Activated CD4-positive, alpha-beta T cell treated with anti-CD3 and anti-CD28 coated beads, Interleukin-2, amount 50 U/mL, for 24 hours (primary cell): Measurements from ENCODE around the gene AQP12A.
"Not testable (repeated sequence)": the region's sequence is repeated elsewhere in the genome, so short reads cannot be mapped to it uniquely, and the experiment has no call there.

Experiments
- DNase-seq, 2 donors: peaks; one replicate each; pipeline ENCODE4 v3.0.0-alpha.2; 2020; ENCODE audit warnings: low read depth in 1 of 2, low spot score in 1 of 2

The AQP12A gene

GRCh38 chr2:240686460-240686859, 5.2 kb upstream of the AQP12A start:
- no peak for DNase-seq

- no peak for DNase-seq
Observed at GRCh38 chr2:240687045-240687740, 4.5 kb upstream of the AQP12A start.

GRCh38 chr2:240687741-240688552, 3.7 kb upstream of the AQP12A start:
- DNase-seq: no peak

- DNase-seq: no peak
Observed at GRCh38 chr2:240688553-240688919, 3.1 kb upstream of the AQP12A start.

GRCh38 chr2:240689975-240690374, 1.7 kb upstream of the AQP12A start:
- no peak for DNase-seq

- DNase-seq: not testable (repeated sequence)
Observed at GRCh38 chr2:240690421-240691074, 1.1 kb upstream of the AQP12A start.

GRCh38 chr2:240691075-240691427, 615 bp upstream of the AQP12A start:
- not testable (repeated sequence) for DNase-seq

- not testable (repeated sequence) for DNase-seq
Observed at GRCh38 chr2:240692583-240693561, 1.2 kb downstream of the AQP12A start.

GRCh38 chr2:240694304-240694703, 2.6 kb downstream of the AQP12A start:
- DNase-seq: not testable (repeated sequence)

GRCh38 chr2:240695593-240695992, 3.9 kb downstream of the AQP12A start:
- not testable (repeated sequence) for DNase-seq

- DNase-seq: not testable (repeated sequence)
Observed at GRCh38 chr2:240696469-240696868, 4.8 kb downstream of the AQP12A start.

- DNase-seq: not testable (repeated sequence)
Observed at GRCh38 chr2:240698852-240699561, 7.3 kb downstream of the AQP12A start.

GRCh38 chr2:240699835-240700234, 8.2 kb downstream of the AQP12A start:
- not testable (repeated sequence) for DNase-seq

GRCh38 chr2:240700616-240701015, 8.9 kb downstream of the AQP12A start:
- DNase-seq: not testable (repeated sequence)

GRCh38 chr2:240701091-240701735, 9.5 kb downstream of the AQP12A start:
- DNase-seq: no peak

GRCh38 chr2:240701736-240702639, 10.3 kb downstream of the AQP12A start:
- DNase-seq: no peak

GRCh38 chr2:240702640-240703011, 11.0 kb downstream of the AQP12A start:
- no peak for DNase-seq

GRCh38 chr2:240703417-240704341, 12.0 kb downstream of the AQP12A start:
- DNase-seq: no peak
